ENCODE results near the gene S100B. TPM values are rescaled to one million over a fixed set of nuclear protein-coding genes. Genes with fewer than 3 reads are reported as not detected.

S100B gene
- polyA plus RNA-seq, 4 donors: 2.1 to 4.7 (median 4.3) TPM

Other genes with a start within 250 kb of the S100B start
- 10 to 100 TPM; 23.7 to 56.3 (median 39.0) TPM for gene DIP2A, start 146.2 kb downstream of the S100B start, polyA plus RNA-seq (ENCODE audit: insufficient read length in 4 of 4)
- 100 to 1,000 TPM; 128 to 134 (median 130) TPM for gene PRMT2, start 30.6 kb upstream of the S100B start, polyA plus RNA-seq (ENCODE audit: insufficient read length in 4 of 4)

Data from left renal cortex interstitium (tissue), 4 donors.